HG02623 (cell line): ENCODE measurements around the gene RAB11FIP4.
"Not testable (repeated sequence)": the region's sequence is repeated elsewhere in the genome, so short reads cannot be mapped to it uniquely, and the experiment has no call there.

Experiments
- ATAC-seq: cut with Tn5 transposase; IDR thresholded peaks from one replicate; pipeline ENCODE4 v1.9.1; 2021; ENCODE audit warnings: moderate library complexity; ENCODE audit not compliant: unreplicated experiment

Gene RAB11FIP4

DNA sequence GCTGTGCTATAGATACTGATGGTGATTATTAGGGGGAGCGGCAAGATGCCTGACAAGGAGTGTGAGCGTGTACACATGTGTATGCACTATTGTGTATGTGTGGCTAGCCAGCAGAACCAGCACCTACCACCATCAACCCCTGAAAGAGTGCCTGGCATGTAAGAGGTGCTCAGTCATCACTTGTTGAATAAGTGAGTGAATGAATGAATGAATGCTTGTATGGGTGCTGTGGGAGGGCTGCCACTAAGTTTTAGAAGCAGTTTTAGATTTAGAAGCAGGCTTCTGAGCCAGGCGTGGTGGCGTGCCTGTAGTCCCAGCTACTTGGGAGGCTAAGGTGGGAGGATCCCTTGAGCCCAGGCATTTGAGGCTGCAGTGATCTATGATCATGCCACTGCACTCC, 37.0 kb downstream of the RAB11FIP4 start:
- ATAC-seq: no peak

DNA sequence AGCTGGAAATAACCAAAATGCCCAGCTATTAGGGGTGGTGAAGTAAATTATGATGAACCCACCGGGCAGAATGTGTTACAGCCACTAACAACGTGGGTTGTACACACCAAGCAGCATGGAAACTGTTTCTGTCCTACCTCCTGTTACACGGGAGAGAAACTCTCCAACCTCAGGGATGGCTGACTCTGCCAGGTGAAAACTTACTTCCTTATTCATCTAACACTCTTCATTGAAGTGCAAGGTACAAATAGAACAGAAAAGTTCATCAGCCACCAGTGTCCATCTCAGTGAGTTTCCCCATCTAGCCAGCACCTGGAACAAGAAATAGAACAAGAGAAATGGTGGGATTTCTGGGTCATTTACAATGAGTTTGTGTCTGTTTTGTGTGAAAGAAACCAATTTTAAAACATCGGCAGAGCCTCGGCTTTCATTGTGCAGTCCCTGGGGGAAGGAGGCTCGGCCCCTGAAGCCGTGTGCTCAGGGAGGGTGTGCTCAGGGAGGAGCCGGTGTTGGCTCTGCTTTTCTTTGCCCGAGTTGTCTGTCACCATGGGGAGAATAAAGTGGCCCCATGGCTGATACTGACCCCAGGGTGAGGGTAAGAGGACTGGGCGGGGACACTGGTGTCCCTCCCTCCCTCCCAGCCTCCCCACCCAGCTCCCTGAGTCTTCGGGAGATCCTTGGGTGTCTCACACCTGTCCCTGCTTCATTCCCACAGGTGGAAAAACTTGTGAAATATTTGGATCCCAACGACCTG, 39.8 kb downstream of the RAB11FIP4 start:
- no peak for ATAC-seq

DNA sequence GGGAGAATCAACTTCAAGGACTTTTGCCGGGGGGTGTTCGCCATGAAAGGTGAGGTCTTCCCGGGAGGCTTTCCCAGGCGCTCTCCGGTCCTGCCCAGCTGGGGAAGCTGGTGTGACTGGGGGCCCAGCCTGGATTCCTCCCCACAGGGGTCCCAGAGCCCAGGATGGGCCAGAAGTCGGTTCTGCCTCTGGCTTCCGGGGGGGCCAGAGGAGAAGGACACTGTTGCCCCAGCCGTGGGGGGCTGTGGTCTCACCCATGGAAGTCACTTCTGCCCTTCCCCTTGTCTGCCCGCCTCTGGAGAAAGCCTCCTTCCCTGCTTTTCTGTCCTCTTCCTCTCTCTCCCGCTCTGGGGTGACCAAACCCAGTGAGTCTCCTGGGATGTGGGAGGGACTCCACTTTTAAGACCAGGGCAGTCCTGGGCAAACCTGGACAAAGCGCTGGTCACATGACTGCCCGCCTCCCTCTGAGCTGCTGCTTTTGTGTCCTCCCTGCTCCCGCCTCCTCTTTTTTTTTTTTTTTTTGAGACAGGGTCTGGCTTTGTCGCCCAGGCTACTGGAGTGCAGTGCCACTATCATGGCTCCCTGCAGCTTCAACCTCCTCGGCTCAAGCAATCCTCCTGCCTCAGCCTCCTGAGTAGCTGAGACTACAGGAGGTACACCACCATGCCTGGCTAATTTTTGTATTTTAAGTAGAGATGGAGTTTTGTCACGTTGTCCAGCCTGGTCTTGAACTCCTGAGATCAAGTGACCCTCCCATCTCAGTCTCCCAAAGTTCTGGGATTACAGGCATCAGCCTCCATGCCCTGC, 40.6 kb downstream of the RAB11FIP4 start:
- no peak for ATAC-seq

- ATAC-seq: no peak
Observed at GRCh38 chr17:31433091-31433790, 41.8 kb downstream of the RAB11FIP4 start.

DNA sequence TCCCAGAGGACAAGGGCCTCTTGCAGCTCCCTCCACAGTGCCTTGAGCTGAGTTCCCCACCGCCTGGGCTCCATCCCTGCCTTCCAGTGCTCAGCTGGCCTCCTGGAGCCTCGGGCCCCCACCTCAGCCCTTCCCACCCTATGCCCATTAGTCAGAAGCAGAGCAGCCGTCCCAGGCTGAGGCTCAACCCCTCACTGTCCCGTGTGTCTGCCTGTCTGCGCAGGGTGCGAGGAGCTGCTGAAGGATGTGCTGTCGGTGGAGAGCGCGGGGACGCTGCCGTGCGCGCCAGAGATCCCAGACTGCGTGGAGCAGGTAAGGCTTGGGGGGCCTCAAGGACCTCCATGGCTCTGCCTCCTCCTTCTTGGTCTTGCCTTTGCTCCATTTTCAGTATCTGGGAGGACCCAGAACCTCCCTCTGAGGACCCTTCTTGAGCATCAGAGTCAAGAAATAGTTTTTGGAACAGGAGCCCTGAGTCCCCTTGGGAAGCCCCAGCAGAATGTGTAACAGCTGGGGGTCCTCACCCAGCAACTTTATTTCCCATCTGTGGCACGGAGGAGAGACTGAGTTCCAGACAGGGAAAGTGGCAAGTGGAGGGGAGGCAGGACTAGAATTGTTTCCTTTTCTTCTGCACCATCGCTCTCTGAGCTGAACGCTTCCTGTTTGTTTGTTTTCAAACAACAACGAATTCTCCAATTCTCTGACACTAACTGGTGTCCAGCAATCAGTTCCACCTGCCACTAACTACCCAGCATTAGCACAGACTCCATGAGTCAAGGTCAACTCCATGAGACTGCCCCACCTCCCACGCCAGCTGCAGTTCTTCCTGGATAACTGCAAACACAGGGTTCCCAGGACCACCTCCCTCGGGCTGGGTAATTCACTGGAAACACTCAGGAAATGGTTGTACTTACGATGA, 42.6 kb downstream of the RAB11FIP4 start:
- no peak for ATAC-seq

DNA sequence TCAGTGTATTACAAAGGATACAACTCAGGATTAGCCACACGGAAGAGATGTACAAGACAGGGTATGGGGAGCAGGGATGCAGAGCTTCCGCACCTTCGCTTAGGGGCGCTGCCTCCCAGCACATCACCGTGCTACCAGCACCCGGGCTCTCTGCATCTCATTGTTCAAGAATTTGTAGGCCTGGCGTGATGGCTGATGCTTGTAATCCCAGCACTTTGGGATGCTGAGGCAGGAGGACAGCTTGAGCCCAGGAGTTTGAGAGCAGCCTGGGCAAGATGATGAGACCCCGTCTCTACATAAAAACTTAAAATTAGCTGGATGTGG, 43.2 kb downstream of the RAB11FIP4 start:
- no peak for ATAC-seq

DNA sequence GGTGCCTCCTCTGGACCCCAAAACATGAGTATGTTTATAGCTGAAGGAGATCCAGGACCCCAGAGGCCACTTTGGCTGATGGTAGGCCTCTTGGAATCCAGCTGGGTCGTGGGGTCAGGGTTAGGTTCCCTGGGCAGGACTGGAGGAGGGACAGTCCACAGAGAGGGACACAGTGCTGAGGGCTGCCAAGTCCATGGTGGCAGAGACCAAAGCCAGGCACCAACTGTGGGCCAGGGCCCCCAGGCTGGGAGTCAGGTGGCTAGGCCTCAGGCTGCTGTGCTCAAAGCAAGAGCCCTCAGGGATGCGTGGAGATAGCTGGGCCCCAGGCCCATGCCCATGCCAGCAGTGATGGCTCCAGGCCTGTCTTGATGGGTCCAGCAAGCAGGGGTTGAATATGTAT, 44.1 kb downstream of the RAB11FIP4 start:
- ATAC-seq: no peak

DNA sequence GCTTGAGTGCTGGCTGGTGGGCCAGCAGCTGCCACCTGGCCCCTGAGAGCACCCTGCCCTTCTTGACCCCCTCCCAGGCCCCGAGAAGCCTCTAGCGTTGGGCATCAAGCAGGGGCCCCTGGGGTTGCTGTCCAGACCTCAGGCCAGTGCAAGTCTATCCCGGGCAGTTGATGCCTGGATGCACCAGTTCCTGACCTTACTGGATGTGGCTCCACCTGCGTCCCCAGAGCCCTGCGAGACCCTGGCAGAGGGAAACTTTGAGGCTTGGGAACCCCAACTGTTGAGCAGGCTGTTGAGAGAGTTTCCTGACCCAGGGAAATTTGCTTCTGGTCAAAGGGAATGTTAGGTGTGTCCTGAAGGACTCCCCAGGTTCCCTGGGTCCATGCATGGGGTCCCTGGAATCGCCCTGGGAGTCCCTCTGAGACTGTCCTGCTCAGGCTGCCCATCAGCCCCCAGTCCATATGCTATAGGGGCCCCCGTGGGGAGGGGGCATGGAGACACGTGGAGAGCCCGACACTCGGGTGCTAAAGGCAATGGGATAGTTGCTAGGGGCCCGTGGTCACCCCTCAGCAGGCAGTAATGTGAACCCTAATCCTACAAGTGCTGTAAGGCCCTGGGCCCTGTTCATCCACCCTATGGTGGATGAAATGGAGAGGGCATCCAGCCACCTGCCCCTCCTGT, 46.4 kb downstream of the RAB11FIP4 start:
- no peak for ATAC-seq

DNA sequence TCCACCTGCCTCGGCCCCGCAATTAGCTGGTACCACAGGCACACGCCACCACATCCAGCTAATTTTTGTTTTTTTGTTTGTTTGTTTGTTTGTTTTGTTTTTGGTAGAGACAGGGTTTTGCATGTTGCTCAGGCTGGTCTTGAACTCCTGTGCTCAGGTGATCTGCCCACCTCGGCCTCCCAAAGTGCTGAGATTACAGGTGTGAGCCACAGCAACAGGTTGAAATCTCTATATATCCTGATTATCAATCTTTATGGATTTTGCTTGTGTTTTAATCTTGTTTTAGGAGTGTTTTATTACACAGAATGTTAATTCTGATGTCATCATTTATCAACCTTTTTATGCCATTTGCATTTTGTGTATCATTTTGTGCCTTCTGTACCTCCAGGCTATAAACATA, 48.2 kb downstream of the RAB11FIP4 start:
- ATAC-seq: no peak

- no peak for ATAC-seq
Observed at GRCh38 chr17:31442276-31442675, 50.8 kb downstream of the RAB11FIP4 start.

DNA sequence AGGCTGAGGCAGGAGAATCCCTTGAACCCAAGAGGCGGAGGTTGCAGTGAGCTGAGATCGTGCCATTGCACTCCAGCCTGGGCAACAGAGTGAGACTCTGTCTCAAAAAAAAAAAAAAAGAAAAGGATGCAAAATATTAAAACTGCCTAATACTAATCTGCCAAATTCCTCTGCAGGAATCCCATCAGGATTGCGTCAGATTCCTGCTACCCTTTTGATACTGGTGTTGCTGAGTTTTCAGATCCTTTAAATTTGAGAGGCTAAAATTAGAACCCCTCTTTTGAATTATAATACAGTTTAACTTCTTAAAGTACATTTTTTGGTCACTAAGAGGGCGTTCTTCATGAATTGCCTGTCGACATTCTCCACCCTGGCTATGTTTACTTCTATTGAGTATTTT, 51.4 kb downstream of the RAB11FIP4 start:
- ATAC-seq: not testable (repeated sequence)

DNA sequence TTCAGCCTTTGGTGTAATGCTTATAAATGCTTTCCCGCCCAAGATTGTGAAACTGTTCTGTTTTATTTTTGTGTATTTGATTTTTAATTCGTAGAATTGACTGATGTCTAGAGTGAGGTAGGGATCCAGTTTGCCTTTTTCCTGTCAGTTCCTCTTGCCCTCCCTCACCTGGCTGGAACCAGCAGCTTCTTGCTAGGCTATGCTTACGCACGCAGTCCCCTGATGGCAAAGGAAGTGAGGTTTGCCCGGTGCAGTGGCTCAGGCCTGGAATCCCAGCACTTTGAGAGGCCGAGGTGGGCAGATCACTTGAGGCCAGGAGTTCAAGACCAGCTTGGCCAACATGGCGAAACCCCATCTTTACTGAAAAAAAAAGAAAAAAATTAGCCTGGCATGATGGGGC, 51.9 kb downstream of the RAB11FIP4 start:
- ATAC-seq: no peak

DNA sequence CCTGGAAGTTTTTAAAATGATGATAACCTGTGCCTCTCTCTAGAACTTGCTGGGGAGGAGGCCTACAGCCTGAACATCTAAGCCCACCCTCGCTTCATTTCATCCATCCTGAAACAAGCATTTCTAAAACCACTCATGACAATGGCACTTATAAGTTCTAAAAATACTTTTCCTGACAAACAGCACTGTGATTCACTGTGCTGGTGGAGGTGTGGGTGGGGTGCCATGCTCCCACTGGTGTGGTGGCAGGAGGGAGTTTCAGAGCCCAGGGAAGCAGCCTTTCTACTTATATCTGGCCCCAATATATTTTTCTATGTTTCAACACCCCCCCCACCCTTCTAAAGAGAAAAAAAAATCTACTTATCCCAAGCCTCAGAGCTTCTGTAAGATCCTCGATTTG, 52.6 kb downstream of the RAB11FIP4 start:
- ATAC-seq: no peak

DNA sequence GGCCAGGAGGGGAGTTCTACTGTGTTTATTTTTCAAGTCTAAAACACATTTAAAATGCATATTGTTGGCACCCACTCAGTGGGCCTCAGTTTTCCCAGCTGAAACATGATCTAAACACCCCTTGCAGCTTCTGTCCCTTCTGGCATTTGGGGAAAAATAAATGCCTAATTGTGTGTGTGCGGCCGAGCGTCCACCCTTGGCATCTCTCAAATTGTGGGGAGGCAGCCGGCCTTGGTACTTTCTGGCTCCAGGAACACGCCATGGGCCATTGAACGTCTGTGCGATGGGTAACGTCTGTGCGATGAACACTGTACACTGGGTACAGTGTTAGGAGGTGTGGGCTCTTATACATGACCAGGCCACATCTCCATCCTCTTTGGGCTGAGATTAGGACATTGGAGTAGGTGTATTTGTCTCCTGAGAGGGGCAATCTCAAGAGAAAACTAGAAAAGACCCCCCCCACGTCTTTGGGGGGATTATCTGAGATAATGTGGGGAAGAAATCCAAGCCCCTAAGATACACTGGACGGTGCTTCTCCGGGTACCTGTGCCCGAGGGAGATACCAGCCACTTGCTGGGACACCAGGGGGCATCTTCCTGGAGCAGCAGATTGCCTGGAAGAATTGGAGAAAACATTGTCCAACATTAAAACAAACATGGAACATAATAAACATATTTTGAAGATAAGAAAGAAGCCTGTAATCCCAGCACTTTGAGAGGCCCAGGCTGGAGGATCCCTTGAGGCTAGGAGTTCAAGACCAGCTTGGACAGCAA, 54.9 kb downstream of the RAB11FIP4 start:
- no peak for ATAC-seq

- no peak for ATAC-seq
Observed at GRCh38 chr17:31448467-31449077, 57.1 kb downstream of the RAB11FIP4 start.

- no peak for ATAC-seq
Observed at GRCh38 chr17:31449111-31449510, 57.6 kb downstream of the RAB11FIP4 start.

- no peak for ATAC-seq
Observed at GRCh38 chr17:31449746-31450145, 58.3 kb downstream of the RAB11FIP4 start.

GRCh38 chr17:31452101-31452500, 60.6 kb downstream of the RAB11FIP4 start:
- ATAC-seq: no peak

DNA sequence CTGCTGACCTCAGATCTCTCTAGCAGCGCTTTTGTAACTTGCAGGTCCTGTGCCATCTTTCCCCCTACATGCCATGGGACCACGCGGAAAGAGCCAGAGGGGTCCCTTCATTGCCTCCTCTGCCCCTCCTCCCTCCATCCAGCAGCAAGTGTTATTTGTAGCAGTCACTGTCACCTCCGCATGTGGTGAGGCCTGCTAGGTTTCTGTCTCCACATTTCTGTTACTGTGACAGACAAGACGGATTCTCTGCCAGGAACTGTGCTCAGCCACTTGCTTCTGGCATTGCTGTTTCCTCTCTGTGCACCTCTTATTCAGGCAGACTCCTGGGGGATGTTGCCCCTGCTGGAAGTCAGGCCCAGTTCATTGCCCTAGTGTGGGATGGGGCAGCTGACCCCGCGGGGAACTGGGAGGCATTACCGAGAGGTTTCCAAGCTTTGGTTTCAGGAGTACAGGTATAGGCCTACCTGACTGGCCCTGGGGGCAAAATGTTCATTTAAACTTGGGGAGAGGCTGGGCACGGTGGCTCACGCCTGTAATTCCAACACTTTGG, 61.2 kb downstream of the RAB11FIP4 start:
- ATAC-seq: no peak
